HG02571 (cell line): ENCODE measurements around the gene AK5.

Source experiments
- ATAC-seq: cut with Tn5 transposase; IDR thresholded peaks from one replicate; pipeline ENCODE4 v1.9.1; 2021; ENCODE audit warnings: mild to moderate bottlenecking, moderate library complexity; ENCODE audit not compliant: unreplicated experiment

AK5 gene

DNA sequence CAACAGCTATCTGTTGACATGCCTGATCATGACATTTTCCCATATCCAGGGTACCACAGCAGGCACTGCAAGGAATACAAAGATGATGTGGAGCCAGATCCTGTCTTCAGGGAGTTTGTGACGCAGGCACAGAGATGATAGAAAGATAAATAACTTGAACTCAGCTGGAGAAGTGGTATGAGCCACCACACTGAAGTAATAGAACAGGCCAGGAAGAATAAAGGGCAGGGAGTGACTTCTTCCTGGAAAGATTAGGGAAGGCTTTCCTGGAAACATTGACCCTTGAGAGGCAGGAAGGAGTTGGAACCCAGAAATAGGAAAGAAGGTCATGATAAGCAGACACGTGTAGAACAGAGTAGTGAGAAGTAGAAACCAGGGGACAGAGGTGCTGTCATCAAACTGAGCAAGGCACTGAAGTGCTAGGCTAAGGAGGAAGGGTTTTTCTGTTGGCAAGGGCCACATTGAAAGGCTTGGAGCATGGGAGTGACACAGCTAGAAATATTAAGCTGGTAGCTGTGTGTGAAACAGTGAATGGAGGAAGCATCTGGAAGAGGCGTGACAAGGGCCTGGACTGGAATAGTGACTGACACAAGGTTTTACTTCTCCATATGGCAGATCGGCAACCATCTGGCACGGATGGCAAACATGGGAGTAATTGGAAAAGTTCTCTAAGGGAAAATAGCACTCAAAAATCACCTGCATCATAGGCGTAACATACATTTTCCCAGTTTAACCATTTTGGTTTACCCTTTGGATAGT lies 68.4 kb downstream of the AK5 start:
- ATAC-seq = no peak

DNA sequence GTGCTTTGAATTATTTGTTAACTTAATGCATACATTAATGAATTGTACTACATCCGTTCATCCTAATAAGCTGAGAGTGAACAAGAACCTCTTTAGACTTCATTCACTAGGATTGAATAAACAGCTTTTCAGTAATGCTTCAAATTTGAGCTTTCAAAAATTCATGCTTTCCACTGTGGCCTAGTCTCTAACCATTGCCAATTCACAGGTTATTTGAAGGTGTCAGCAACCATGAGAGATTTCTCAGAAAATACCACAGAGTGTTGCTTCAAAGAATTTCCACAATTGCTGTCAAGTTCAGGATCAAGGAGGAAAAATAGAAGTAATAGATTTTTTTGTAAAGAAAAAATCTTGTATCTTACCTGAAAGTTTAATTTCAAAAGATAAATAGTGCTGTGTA lies 72.7 kb downstream of the AK5 start:
- no peak for ATAC-seq

DNA sequence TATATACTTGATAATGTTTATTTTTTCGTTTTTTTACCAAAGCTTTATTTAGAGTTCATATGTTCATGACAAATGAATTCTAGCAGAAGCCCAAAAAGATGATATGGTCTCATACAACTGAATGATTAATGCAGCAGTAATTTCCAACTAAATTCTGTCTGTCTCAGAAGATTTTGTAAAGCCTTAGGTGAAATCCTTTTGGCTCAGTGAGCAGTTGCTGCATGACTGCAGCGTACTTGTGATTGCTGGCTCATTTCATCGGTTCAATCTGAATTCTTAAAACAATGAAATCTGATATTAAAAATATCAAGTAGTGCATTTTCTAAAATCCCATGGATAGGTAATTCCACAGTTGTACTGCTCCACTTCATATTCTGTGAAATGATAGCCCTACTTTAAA lies 73.2 kb downstream of the AK5 start:
- ATAC-seq = no peak

DNA sequence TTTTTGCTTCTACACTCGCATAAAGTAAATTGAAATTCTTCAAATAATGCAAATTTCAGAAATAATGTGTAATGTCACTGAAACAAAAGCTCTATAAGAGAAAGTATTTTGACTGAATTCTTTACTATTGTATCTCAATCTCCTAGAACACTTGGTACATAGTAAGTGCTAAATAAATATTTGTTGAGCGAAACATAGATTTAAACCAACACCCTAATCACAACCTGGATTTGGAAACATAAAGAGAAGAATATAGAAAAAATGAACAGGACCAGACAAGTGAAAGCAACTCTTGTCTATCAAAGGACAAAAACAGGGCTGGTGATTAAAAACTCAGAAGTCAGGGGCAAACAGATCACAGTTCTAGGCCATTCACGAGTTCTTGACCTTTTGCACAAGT lies 74.3 kb downstream of the AK5 start:
- ATAC-seq = no peak

DNA sequence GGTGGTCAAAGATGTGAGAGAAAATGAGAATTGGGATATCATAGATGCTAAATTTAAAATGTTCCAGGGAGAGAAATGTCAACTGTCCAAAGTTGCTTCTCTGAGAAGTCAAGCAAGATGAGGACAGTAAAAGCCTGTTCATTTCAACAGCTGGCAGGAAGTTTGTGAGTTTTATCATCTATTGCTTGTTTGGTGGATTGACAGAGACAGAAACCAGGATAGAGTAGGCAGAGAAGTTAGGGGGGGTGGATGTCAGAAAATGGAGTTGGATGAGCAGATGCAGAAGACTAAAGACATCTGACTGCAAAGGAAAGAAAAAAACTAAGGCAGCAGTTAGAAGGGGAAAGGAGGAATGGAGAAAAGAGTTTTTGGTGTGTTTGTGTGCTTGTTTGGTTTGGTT lies 78.4 kb downstream of the AK5 start:
- ATAC-seq = no peak

DNA sequence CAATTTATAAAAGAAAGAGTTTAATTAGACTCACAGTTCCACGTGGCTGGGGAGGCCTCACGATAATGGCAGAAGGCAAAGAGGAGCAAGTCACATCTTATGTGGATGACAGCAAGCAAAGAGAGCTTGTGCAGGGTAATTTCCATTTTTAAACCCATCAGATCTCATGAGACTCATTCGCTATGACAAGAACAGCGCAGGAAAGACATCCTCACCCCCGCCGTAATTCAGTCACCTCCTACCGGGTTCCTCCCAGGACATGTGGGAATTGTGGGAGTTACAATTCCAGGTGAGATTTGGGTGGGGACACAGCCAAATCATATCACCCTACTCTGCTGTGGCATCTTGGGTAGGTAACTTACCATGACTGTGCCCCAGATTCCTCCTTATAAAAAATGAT lies 79.8 kb downstream of the AK5 start:
- ATAC-seq = no peak

DNA sequence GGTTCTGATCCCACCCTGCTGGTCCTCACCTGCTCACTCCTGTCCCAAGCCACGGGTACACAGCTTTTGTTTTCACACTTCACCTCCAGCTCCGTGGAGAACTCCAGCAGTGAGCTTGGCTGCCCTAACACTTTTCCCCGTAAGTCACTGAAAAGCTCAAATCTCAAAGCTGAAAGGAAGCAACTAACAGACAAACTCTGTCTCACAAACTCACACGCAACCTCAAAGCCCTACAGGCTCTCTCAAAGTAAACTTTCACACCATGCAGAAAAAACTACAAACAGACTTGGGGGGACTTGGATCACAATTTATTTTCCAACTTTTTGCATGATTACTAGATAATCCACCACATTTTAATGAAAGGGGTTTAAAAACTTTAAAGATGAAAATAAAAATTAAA lies 88.3 kb downstream of the AK5 start:
- no peak for ATAC-seq

DNA sequence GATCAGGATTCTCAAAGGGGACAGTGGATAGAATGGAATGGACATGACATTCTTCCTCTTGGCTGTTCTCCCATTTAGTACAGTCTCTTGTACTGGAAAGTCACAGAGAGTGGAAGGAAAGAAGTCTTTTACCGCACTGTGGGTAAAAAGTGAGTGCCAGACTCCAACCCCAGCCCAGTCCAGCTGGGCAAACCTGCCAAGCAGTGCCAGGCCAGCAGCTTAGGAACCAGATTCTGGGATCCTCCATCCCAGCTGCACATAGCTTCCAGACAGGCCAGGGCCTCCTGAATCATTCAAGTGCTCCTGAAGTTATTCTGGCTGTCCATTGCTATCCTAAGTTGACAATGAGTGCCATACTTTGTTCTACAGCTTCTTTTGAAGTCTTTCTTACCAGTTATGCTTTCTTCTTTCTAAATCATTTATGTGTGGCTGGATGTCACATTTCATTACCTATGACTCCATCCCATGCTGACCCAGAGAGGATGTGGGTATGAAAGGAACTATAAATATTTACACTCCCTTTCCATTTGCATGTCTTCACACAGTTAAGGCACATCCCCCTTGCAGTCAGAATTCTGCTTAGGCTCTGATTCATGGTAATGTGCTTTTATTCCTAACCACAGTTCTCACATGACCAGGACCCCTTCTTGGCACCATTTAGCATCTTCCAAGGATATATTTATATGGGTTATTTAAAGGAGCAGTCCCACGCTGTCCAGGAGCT lies 88.9 kb downstream of the AK5 start:
- no peak for ATAC-seq

DNA sequence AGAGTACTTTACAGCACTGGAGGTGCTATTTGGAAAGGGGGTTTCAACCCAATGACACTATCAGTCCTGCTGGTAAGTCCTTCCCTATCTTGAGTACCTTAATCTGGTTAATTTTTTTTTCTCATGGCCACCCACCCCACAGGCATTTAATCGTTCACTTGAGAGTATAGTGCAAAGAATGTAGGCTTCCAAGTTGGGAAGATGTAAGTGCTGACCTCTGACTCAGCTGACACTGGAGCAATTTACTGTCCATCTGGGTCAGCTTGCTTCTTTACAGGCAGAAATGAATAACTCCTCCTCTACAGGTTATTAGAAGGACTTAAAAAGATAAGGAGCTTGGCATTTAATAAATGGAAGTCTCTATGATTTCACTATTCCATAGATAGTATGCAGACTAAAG lies 89.6 kb downstream of the AK5 start:
- ATAC-seq = no peak

DNA sequence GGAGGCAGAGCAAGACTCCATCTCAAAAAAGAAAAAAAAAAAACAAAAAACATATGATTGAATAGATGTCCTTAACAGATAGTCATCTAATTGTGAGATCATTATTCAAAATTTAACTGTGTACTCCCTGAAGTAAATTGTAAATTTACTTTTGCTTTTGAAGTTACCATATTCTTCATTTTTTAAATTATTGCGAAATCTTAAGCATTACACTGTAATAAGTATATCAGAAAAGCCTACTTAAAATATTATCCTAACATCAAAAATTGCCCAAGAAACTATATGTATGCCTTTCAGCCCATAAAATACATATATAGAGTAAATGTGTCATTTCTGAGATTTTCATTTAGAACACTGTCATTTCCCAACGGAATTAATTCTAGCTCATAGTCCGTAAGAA lies 91.9 kb downstream of the AK5 start:
- no peak for ATAC-seq

DNA sequence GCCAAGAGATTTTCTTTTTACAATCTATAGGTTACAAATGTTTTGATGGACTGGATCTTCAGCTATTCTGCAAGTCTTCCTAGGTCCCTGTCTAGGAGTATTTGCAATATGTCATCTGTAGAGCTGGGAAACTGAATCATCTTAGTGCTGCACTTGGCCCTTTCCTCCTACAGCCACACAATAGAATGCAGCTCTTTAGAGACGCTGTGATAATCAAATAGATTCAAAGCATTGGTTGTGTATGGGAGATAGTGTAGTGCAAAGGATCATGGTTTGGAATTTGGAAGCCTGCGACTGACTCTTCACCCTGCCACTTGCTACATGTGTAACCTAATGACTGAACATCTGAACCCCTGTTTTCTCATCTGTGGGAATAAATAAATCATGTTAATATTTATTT lies 93.7 kb downstream of the AK5 start:
- ATAC-seq = no peak

DNA sequence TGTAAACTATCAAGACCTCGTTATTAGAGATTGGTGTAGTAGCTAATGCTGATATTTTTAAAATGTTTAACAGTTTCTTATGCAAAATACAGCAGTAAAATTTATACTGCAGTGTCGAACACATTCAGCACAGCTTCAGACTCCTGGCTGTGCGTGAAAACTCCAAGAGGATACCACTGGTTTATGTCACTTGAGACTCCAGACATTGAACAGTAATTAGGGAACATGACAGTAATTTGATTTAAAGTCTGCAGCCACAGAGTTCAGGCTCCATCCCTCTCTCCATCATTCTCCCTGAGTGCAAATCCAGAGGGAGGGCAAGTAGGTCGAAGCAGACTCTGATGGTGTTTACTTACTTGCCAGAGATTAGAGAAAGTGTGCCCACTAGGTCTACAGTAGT lies 94.2 kb downstream of the AK5 start:
- no peak for ATAC-seq

DNA sequence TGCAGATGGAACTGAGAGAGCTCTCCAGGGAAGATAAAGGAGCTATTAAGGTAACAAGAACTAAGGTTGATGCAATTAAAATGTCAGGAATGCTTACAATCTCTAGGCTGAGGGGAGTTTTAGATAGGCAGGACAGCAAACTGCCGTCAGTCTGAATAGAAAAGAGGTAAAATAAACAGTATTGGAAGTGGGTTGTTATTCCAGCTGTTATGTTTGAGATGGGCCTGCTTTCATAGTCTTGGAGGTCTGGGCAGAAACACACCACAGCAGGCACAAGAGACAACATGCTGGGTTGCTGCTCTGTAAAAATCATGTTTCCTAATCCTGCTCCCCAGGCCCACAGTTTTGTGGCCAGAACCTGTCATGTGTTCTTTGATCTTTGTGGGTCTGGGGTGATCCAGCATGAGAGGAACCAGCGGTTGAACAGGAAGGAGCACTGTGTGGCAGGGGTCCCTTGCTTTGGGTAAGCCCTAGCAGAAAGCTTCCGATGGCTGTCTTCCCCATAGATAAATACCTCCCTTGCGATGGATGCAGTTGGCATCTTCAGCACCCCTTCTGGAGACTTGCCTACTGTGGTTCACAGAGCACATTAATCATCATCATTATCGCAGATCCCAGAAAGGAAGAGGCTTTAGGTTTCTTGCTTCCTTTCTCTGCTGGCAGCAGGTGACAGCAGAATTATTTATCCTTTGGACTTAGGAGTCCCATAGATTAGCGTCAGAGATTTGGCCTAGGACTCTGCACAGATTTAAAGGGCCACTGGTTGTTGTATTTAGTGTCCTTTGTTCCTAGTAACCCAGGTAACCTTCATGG lies 97.1 kb downstream of the AK5 start:
- ATAC-seq = no peak

DNA sequence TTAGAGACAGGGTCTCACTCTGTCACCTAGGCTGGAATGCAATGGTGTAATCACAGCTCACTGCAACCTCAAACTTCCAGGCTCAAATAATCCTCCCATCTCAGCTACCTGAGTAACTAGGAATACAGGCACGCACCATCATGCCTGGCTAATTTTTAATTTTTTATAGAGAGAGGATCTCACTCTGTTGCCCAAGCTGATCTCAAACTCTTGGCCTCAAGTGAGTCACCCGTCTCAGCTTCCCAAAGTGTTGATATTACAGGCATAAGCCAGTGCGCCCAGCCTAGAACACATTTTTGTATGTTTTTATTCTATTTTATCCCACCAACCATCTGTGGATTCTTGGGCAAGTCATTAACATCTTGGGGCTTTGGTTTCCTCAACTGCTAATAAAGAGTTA lies 100.5 kb downstream of the AK5 start:
- no peak for ATAC-seq

DNA sequence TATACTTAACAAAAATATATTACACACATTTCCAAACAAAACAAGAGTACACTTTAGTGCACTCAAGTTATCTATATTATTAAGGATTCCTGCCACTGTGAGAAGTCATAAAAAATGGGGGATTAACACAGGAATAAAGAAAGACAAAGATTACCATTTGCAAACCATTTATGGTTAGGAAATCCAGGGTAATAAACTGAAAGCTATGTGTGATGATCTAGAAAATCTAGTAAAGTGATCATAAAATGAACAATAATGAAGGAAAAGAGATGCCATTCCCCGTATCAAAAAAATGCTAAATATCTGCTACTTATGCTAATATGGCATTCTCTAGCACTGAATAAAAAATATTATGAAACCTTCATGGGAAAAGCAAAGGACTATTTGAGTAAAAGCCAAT lies 101.4 kb downstream of the AK5 start:
- no peak for ATAC-seq

DNA sequence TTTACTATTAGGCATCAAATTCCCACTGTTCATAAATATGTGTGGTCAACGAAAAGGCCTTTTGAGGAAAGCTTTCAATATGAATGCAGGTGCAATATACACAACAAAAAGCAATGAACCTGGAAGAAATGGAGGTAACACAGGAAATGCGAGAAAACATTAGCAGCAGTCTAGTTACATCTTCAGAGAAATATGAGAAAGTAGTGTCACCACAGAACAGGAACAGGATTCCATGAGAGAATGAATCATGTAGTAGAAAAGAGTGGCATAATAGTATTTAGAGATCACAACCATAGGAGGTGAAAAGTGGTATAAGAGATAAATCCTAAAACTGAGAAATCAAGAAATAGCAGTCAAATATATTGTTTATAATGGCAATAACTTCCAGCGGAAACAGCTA lies 103.7 kb downstream of the AK5 start:
- no peak for ATAC-seq

DNA sequence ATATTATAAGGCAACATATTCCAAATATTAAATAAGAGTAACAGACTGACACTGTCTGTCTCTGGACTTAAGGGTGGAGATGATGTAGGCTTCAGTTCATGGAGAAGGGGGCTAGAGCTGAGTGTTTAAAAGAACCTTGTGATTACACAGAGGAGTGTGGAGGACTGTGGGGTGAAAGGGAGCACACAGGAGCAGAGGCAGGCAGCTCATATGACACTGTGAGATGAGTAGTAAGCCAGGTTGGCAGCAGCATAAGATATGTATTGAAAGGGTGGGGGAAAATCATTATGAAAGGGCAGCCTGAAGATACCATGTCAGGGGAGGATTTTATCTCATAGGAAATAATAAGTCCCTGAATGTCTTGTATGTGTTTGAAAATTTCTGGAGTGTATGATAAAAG lies 104.5 kb downstream of the AK5 start:
- ATAC-seq = no peak

DNA sequence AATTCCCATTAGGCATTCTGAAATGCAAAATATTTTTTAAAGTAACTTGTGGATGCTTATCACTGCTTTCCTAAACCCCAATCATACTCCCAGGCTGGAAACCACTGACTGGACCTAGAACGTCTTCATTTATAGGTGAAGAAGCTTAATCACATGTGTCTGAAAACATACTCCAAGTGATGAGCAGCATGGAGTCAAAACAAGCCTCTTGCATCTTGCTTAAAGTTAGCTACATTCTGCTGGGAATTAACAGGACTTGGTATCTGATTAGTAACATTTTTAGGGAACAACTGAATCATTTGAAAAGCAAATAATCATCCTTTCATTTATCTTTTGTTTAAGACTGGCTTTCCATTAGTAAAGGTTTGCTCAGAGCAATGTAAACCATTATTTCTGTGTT lies 105.7 kb downstream of the AK5 start:
- ATAC-seq = no peak

DNA sequence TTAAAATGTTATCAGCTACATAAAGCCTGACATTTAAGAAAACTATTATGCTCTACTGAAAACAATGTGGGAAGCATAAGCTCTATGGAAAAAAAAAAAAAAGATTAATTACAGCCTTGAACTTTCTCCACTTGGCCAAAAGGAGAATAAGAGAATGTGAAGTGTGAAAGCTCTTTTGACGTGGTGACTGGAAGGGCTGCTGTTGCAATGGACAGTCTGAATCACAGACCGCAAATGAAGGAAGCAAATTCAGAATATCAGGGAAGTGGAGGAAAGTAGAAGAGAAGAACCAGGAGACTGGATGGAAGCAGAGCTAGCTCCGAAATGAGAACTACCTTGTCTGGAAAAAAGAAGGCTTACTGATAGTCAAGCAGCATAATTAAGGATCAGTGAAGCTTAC lies 106.8 kb downstream of the AK5 start:
- no peak for ATAC-seq

DNA sequence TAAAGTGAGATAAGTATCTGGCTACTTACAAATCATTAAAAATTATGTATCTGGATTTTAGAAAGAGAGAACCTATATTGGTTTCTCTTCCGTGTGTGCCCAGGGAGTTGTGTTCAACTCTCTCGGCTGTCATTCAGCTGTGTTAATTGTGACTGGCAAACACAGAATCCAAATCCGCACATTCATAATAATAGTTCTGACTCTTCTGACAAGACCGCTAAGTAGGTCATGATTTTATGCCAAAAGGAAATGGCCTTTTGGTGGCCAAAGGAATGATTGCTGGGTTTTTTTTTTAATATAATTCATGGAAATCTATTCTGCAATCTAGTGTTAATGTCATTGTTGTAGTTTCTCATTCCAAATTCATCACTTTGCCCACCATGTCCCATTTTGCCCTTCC lies 110.7 kb downstream of the AK5 start:
- ATAC-seq = no peak

DNA sequence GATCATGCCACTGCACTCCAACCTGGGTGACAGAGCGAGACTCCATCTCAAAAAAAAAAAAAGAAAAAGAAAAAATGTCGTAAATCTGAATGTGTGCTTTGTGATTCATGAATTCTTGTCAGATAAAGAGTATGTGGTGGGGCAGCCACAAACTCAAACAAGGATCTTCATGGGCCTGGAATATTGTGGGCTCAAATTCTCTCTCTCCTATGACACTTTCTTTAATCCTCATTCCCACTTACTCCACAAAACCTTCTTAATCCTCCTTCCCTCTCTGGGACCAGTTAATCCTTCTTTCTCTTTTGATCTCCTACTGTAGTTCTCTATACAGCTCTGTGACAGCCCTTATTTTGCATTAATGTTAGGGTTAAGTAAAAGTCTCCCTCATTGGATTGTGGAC lies 112.3 kb downstream of the AK5 start:
- ATAC-seq = no peak

DNA sequence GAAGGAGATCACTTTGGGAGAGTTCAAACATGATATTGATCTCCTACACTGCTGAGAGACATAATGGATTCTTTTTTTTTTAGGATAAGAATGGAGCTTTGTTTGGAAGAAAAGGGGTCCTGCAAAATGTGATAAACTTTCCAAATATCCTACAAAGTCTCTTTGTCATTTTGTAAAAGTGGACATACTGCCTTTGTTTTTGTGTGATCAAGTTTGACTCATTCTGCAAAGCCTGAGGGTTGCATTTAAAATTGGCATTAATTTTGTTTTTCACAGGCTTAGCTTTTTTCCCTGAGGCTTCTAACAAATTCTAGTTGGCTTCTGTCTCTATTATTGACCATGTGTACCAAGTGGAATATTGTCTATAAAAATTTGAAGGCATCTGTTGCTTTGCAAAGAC lies 113.2 kb downstream of the AK5 start:
- ATAC-seq = no peak
